Activated CD8-positive, alpha-beta memory T cell treated with anti-CD3 and anti-CD28 coated beads for 24 hours (primary cell): Measurements from ENCODE around the gene MAP3K10.

Source experiments
- DNase-seq: peaks from one replicate; pipeline ENCODE4 v3.0.0-alpha.2; 2020

The MAP3K10 gene

GRCh38 chr19:40234429-40235237 lies 43.4 kb downstream of the MAP3K10 start:
- no peak for DNase-seq

GRCh38 chr19:40235238-40236025 lies 44.2 kb downstream of the MAP3K10 start:
- no peak for DNase-seq

- no peak for DNase-seq
Measured at GRCh38 chr19:40236026-40236355, 44.8 kb downstream of the MAP3K10 start.

- DNase-seq: no peak
Measured at GRCh38 chr19:40236366-40236765, 45.1 kb downstream of the MAP3K10 start.

GRCh38 chr19:40237791-40238190 lies 46.6 kb downstream of the MAP3K10 start:
- DNase-seq: no peak

GRCh38 chr19:40238775-40239174 lies 47.5 kb downstream of the MAP3K10 start:
- DNase-seq: no peak

GRCh38 chr19:40239415-40240226 lies 48.4 kb downstream of the MAP3K10 start:
- DNase-seq: no peak

GRCh38 chr19:40240332-40240731 lies 49.1 kb downstream of the MAP3K10 start:
- no peak for DNase-seq

- no peak for DNase-seq
Measured at GRCh38 chr19:40241125-40241808, 50.0 kb downstream of the MAP3K10 start.

GRCh38 chr19:40241809-40242384 lies 50.7 kb downstream of the MAP3K10 start:
- DNase-seq: no peak

- no peak for DNase-seq
Measured at GRCh38 chr19:40242480-40242879, 51.3 kb downstream of the MAP3K10 start.

GRCh38 chr19:40243181-40243580 lies 52.0 kb downstream of the MAP3K10 start:
- no peak for DNase-seq

GRCh38 chr19:40244579-40245317 lies 53.5 kb downstream of the MAP3K10 start:
- no peak for DNase-seq

- DNase-seq: no peak
Measured at GRCh38 chr19:40245506-40246128, 54.4 kb downstream of the MAP3K10 start.

- no peak for DNase-seq
Measured at GRCh38 chr19:40246292-40247073, 55.3 kb downstream of the MAP3K10 start.

GRCh38 chr19:40247178-40247577 lies 56.0 kb downstream of the MAP3K10 start:
- DNase-seq: no peak

GRCh38 chr19:40247735-40248262 lies 56.6 kb downstream of the MAP3K10 start:
- DNase-seq: no peak

GRCh38 chr19:40249201-40249600 lies 58.0 kb downstream of the MAP3K10 start:
- no peak for DNase-seq

- no peak for DNase-seq
Measured at GRCh38 chr19:40249781-40250180, 58.6 kb downstream of the MAP3K10 start.

GRCh38 chr19:40251244-40251643 lies 60.0 kb downstream of the MAP3K10 start:
- DNase-seq: no peak
